SK-N-SH treated with all-trans-retinoic acid at 6 μM for 48 hours (cell line): ENCODE data around the gene TRIM24.

Experiments
- ATAC-seq: fragments of 200-7000 bp; cut with Tn5 transposase; 3 replicates; pipeline ENCODE4 v1.9.1; 2020; ENCODE audit warnings: mild to moderate bottlenecking, moderate library complexity
- ARNTL ChIP-seq: fragments of 450-650 bp; formaldehyde crosslinking; IDR thresholded peaks from 2 replicates; pipeline ENCODE4 v1.5.0; 2020; ENCODE audit warnings: low read depth, mild to moderate bottlenecking, moderate library complexity, borderline replicate concordance
- BACH2 ChIP-seq: fragments of 250-450 bp; sonication (Bioruptor Pico); IDR thresholded peaks from 2 replicates; pipeline ENCODE4 v1.9.0; 2021; ENCODE audit warnings: mild to moderate bottlenecking, borderline replicate concordance
- CSDC2 ChIP-seq: fragments of 250-450 bp; sonication (Bioruptor Pico); IDR thresholded peaks from 2 replicates; pipeline ENCODE4 v1.5.0; 2020; ENCODE audit warnings: mild to moderate bottlenecking, moderate library complexity
- ESRRG ChIP-seq: fragments of 250-450 bp; sonication (Bioruptor Pico); IDR thresholded peaks from 2 replicates; pipeline ENCODE4 v1.6.1; 2021; ENCODE audit warnings: mild to moderate bottlenecking
- GLIS3 ChIP-seq: fragments of 250-450 bp; sonication (Bioruptor Pico); IDR thresholded peaks from 2 replicates; pipeline ENCODE4 v1.5.0; 2020; ENCODE audit warnings: mild to moderate bottlenecking, moderate library complexity
- OSR1 ChIP-seq: fragments of 250-450 bp; sonication (Bioruptor Pico); IDR thresholded peaks from 2 replicates; pipeline ENCODE4 v1.8.0; 2022; ENCODE audit warnings: moderate library complexity, mild to moderate bottlenecking, inconsistent platforms
- PPARA ChIP-seq: fragments of 250-450 bp; sonication (Bioruptor Pico); IDR thresholded peaks from 2 replicates; pipeline ENCODE4 v1.5.0; 2020; ENCODE audit warnings: mild to moderate bottlenecking, borderline replicate concordance
- RARB ChIP-seq: fragments of 250-450 bp; sonication (Bioruptor Pico); IDR thresholded peaks from 2 replicates; pipeline ENCODE4 v1.8.0; 2021; ENCODE audit warnings: mild to moderate bottlenecking, moderate library complexity
- SNAI2 ChIP-seq: fragments of 250-450 bp; sonication (Bioruptor Pico); IDR thresholded peaks from 2 replicates; pipeline ENCODE4 v1.5.0; 2020; ENCODE audit warnings: mild to moderate bottlenecking, moderate library complexity
- TCF4 ChIP-seq: fragments of 250-450 bp; sonication (Bioruptor Pico); IDR thresholded peaks from 2 replicates; pipeline ENCODE4 v1.8.0; 2021; ENCODE audit warnings: mild to moderate bottlenecking, moderate library complexity, borderline replicate concordance
- TOX ChIP-seq: fragments of 250-450 bp; sonication (Bioruptor Pico); IDR thresholded peaks from 2 replicates; pipeline ENCODE4 v1.8.0; 2021; ENCODE audit warnings: mild to moderate bottlenecking, moderate library complexity, borderline replicate concordance
- ZC3H10 ChIP-seq: fragments of 250-450 bp; sonication (Bioruptor Pico); IDR thresholded peaks from 2 replicates; pipeline ENCODE4 v1.5.1; 2021; ENCODE audit warnings: mild to moderate bottlenecking, moderate library complexity
- ZFP3 ChIP-seq: fragments of 250-450 bp; sonication (Bioruptor Pico); IDR thresholded peaks from 2 replicates; pipeline ENCODE4 v1.5.0; 2020; ENCODE audit warnings: mild to moderate bottlenecking, moderate library complexity
- ZNF565 ChIP-seq: fragments of 450-650 bp; formaldehyde crosslinking; conservative IDR thresholded peaks from 2 replicates; pipeline ENCODE4 v1.5.0; 2020; ENCODE audit warnings: low read depth, mild to moderate bottlenecking, moderate library complexity
- ZNF70 ChIP-seq: fragments of 450-650 bp; formaldehyde crosslinking; IDR thresholded peaks from 2 replicates; pipeline ENCODE4 v1.5.0; 2020; ENCODE audit warnings: mild to moderate bottlenecking, moderate library complexity
- ZNF8 ChIP-seq: fragments of 450-650 bp; formaldehyde crosslinking; IDR thresholded peaks from 2 replicates; pipeline ENCODE4 v1.5.0; 2020; ENCODE audit warnings: mild to moderate bottlenecking, moderate library complexity
- TF ChIP-seq, protein P1 (sequence below): fragments of 250-450 bp; sonication (Bioruptor Pico); IDR thresholded peaks from 2 replicates; pipeline ENCODE4 v1.5.1; 2020; ENCODE audit warnings: low read depth, mild to moderate bottlenecking, moderate library complexity
- TF ChIP-seq, protein P2 (sequence below): fragments of 250-450 bp; sonication (Bioruptor Pico); IDR thresholded peaks from 2 replicates; pipeline ENCODE4 v1.5.0; 2020; ENCODE audit warnings: mild to moderate bottlenecking, moderate library complexity
- TF ChIP-seq, protein P3 (sequence below): fragments of 250-450 bp; sonication (Bioruptor Pico); IDR thresholded peaks from 2 replicates; pipeline ENCODE4 v1.8.0; 2020; ENCODE audit warnings: mild to moderate bottlenecking, moderate library complexity, borderline replicate concordance
- TF ChIP-seq, protein P4 (sequence below): fragments of 250-450 bp; sonication (Bioruptor Pico); IDR thresholded peaks from 2 replicates; pipeline ENCODE4 v1.5.1; 2021; ENCODE audit warnings: mild to moderate bottlenecking, moderate library complexity

The TRIM24 gene

DNA sequence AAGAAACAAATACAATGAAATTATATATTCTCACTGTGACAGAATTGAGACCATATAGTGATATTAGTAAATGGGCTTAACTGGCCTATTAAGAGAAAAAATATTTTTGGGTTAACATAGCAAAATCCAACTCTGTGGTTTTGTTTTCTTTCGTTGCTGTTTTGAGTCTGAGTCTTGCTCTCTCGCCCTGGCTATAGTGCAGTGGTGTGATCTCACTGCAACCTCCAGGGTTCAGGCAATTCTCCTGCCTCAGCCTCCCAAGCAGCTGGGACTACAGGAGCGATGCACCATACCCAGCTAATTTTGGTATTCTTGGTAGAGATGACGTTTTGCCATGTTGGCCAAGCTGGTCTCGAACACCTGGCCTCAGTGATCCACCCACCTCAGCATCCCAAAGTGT is 15.3 kb downstream of the TRIM24 start:
- ATAC-seq = no peak
- TF ChIP-seq, protein P1, sequence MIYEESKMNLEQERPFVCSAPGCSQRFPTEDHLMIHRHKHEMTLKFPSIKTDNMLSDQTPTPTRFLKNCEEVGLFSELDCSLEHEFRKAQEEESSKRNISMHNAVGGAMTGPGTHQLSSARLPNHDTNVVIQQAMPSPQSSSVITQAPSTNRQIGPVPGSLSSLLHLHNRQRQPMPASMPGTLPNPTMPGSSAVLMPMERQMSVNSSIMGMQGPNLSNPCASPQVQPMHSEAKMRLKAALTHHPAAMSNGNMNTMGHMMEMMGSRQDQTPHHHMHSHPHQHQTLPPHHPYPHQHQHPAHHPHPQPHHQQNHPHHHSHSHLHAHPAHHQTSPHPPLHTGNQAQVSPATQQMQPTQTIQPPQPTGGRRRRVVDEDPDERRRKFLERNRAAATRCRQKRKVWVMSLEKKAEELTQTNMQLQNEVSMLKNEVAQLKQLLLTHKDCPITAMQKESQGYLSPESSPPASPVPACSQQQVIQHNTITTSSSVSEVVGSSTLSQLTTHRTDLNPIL = no peak
- no peak for TF ChIP-seq CSDC2 (CRISPR knock-in tag)
- TF ChIP-seq, protein P2, sequence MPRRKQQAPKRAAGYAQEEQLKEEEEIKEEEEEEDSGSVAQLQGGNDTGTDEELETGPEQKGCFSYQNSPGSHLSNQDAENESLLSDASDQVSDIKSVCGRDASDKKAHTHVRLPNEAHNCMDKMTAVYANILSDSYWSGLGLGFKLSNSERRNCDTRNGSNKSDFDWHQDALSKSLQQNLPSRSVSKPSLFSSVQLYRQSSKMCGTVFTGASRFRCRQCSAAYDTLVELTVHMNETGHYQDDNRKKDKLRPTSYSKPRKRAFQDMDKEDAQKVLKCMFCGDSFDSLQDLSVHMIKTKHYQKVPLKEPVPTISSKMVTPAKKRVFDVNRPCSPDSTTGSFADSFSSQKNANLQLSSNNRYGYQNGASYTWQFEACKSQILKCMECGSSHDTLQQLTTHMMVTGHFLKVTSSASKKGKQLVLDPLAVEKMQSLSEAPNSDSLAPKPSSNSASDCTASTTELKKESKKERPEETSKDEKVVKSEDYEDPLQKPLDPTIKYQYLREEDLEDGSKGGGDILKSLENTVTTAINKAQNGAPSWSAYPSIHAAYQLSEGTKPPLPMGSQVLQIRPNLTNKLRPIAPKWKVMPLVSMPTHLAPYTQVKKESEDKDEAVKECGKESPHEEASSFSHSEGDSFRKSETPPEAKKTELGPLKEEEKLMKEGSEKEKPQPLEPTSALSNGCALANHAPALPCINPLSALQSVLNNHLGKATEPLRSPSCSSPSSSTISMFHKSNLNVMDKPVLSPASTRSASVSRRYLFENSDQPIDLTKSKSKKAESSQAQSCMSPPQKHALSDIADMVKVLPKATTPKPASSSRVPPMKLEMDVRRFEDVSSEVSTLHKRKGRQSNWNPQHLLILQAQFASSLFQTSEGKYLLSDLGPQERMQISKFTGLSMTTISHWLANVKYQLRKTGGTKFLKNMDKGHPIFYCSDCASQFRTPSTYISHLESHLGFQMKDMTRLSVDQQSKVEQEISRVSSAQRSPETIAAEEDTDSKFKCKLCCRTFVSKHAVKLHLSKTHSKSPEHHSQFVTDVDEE (CRISPR knock-in tag) = no peak
- TF ChIP-seq ZC3H10 (CRISPR knock-in tag) = no peak
- TF ChIP-seq, protein P3, sequence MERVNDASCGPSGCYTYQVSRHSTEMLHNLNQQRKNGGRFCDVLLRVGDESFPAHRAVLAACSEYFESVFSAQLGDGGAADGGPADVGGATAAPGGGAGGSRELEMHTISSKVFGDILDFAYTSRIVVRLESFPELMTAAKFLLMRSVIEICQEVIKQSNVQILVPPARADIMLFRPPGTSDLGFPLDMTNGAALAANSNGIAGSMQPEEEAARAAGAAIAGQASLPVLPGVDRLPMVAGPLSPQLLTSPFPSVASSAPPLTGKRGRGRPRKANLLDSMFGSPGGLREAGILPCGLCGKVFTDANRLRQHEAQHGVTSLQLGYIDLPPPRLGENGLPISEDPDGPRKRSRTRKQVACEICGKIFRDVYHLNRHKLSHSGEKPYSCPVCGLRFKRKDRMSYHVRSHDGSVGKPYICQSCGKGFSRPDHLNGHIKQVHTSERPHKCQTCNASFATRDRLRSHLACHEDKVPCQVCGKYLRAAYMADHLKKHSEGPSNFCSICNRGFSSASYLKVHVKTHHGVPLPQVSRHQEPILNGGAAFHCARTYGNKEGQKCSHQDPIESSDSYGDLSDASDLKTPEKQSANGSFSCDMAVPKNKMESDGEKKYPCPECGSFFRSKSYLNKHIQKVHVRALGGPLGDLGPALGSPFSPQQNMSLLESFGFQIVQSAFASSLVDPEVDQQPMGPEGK (CRISPR knock-in tag) = no peak
- TF ChIP-seq, all 23 proteins: peak for 0

DNA sequence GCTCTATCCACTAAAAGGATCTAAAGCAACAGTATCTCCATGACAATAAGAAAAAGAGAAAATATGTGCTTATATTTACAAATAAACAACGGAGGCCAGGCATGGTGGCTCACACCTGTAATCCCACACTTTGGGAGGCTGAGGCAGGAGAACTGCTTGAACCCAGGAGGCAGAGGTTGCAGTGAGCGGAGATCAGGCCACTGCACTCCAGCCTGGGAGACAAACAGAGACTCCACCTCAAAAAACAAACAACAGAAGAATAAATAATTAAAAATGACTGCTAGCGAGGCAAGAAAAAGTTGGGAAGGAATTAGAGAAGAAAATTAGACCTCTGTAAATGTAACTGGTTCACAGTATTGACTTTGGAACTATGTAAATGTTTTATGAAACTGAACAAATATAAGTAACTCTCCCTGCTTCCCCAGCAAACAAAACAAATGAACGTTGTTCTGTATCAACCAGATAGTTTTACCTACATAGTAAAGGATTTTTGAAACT is 17.1 kb downstream of the TRIM24 start:
- no peak for ATAC-seq
- TF ChIP-seq BACH2 (CRISPR knock-in tag) (no peak), TCF4 (no peak), TOX (no peak), ESRRG (CRISPR knock-in tag) (no peak), GLIS3 (CRISPR knock-in tag) (no peak)
- TF ChIP-seq, protein P2 (CRISPR knock-in tag) = no peak

DNA sequence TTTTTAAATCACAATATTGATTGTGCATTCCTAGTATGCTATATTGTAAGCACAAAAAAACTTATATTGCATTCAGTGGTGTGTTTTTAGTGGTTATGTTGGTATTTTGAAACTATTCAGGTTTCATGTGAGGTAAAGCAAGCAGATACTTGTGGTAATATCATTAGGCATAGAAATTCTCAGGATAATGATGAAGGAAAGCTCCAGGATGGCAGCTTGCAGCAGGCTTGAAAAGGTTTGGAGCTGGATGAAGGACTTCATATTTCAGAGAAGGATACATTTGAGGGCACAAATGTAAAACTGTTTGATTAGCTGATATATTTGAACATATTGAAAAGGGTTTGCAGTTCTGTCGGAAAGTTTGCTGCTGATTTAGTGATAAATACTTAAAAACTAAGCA is 17.5 kb downstream of the TRIM24 start:
- TF ChIP-seq ZNF565 (CRISPR knock-in tag) = no peak
- TF ChIP-seq BACH2 (CRISPR knock-in tag) = no peak
- no peak for TF ChIP-seq ZNF8 (CRISPR knock-in tag)
- TF ChIP-seq, protein P1 = no peak
- TF ChIP-seq, protein P4, sequence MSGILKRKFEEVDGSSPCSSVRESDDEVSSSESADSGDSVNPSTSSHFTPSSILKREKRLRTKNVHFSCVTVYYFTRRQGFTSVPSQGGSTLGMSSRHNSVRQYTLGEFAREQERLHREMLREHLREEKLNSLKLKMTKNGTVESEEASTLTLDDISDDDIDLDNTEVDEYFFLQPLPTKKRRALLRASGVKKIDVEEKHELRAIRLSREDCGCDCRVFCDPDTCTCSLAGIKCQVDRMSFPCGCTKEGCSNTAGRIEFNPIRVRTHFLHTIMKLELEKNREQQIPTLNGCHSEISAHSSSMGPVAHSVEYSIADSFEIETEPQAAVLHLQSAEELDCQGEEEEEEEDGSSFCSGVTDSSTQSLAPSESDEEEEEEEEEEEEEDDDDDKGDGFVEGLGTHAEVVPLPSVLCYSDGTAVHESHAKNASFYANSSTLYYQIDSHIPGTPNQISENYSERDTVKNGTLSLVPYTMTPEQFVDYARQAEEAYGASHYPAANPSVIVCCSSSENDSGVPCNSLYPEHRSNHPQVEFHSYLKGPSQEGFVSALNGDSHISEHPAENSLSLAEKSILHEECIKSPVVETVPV = no peak
- no peak for TF ChIP-seq ARNTL
- TF ChIP-seq SNAI2 (CRISPR knock-in tag) = no peak
- TF ChIP-seq, protein P2 (CRISPR knock-in tag) = no peak
- no peak for TF ChIP-seq ZC3H10 (CRISPR knock-in tag)
- TF ChIP-seq GLIS3 (CRISPR knock-in tag) = no peak
- TF ChIP-seq PPARA (CRISPR knock-in tag) = no peak
- no peak for TF ChIP-seq ESRRG (CRISPR knock-in tag)
- TF ChIP-seq, protein P3 (CRISPR knock-in tag) = no peak
- no peak for TF ChIP-seq ZFP3 (CRISPR knock-in tag)
- TF ChIP-seq RARB (CRISPR knock-in tag) = no peak
- no peak for TF ChIP-seq ZNF70 (CRISPR knock-in tag)
- TF ChIP-seq OSR1 (CRISPR knock-in tag) = no peak

More for the DNA sequence above, 17.5 kb downstream of the TRIM24 start:
- no peak for ATAC-seq
